Stimulated activated naive CD4-positive, alpha-beta T cell (primary cell): Measurements from ENCODE around the gene IGSF21.

ENCODE experiments used
- DNase-seq, 6 experiments: peaks; one replicate each; lab custom pipeline; 2025; lab: John Stamatoyannopoulos, UW

Gene IGSF21

GRCh38 chr1:18178111-18178510, 70.5 kb downstream of the IGSF21 start:
- DNase-seq = no peak

DNA sequence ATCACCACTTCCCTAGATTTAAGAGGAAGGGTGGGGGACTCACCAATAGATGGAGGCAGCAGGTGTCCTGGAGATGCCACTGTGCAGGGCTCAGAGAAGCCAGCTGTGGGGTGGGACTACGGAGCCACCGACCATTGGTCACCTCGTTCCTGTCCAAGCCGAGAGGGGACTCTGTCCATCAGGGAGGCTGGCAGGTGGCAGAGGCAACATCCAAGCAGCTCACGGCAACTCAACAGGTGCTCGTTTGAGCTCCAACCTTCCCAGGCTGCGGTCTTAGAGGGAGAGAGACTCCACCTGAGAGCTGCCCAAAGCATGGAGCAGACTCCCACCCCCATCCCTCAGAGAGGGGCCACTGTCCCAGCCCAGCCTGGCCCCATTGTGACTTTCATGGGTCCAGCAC, 71.4 kb downstream of the IGSF21 start:
- no peak for DNase-seq

- no peak for DNase-seq
These were observed 75.0 kb downstream of the IGSF21 start for GRCh38 chr1:18182398-18183160.

DNA sequence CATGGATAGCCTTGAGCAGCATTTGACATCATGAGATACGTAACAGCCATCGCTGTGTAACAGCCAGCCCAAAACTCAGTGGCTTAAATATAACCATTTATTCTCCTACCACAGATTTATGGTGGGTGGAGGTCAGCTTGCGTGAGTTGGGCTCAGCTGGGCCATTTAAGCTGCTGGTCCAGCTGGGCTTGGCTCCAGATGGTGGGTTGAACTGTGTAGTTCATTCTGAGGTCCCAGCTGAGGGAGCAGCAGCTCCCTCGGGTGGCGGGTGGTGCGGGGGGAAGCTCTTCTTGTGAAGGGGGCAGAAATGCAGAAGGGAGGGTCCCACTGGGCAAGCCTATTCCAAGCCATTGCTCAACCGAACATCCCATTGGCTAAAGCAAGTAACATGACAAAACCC, 75.9 kb downstream of the IGSF21 start:
- no peak for DNase-seq

DNA sequence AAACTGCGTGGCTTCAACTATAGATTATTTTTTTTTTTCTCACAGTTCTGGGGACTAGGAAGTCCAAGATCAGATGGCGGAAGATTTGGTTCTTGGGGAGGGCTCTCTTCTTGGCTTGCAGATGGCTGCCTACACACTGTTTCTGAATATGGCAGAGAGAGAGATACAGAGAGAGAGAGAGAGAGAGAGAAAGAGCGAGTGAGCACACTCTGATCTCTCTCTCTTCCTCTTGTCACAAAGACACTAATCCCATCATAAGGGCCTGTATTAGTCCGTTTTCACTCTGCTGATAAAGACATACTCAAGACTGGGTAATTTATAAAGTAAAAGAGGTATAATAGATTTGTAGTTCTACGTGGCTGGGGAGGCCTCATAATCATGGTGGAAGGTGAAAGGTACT, 79.5 kb downstream of the IGSF21 start:
- no peak for DNase-seq

- DNase-seq = no peak
These were observed 81.4 kb downstream of the IGSF21 start for GRCh38 chr1:18188820-18189517.

DNA sequence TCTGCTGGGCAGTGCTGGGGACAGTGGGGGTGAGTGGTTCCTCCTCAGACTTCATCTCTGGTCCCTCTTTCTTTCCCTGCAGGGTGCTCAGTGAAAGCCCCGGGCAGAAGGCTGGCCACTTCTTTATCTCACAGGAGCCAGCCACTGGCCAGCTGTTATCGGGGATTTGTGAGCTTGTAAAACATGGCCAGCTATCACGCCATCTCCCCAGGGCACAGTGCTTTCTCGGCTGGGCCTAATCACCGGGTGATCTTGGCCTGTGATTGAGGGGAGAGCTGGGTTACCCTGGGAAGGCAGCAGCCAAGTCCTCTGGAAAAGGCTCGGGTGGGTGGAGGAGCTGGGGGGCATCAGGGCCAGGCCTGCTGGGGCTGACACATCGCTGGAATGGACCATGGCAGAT, 83.0 kb downstream of the IGSF21 start:
- DNase-seq = no peak

DNA sequence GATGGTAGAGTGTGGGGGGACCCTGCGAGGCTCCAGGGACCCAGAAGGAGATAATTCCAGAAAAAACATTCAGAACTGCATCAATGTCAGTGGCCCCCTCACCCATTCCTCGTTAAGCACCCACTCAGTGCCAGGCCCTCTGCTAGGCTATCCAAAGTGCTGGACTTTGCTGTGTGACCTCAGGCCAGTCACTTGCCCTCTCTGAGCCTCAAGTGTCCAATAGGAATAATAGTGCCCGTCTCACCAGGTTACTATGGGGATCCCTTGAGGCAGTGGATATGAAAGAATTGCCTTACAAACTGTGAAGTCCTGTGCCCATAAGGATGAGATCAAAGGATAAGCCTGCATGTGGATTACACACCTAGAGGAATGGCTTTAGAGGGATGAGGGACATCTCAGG, 83.4 kb downstream of the IGSF21 start:
- DNase-seq = no peak

DNA sequence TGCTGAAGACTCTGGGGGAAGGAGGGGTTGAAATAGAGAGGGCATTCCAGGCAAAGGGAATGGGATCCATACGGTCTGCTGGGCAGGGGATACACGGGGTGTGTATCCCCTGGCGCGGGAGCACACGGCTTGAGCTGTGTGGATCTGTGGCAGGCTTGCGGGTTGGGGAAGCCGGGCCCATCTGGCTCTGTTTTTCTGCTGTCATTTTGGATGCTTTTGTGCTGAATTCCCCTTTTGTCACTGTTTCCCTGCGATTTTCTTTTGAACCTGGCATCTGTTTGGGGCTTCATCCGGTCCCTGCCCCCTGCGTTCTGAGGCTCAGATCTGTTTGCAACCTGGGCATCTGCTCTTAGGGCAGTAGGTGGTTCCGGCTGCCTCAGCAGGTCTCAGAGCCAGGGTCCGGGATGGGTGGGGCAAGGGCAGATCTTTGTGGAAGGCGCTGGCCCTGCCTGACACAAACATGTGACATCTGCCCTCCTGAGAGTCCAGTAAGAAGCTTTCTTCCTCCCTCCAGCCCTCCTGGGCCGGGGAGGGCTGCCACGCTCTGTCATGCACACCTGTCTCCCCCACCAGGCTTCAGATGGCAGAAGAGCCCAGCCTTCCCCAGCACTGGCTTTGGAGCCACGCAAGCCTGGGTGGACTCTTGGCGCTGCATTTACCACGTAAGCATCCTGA, 84.0 kb downstream of the IGSF21 start:
- DNase-seq = no peak

DNA sequence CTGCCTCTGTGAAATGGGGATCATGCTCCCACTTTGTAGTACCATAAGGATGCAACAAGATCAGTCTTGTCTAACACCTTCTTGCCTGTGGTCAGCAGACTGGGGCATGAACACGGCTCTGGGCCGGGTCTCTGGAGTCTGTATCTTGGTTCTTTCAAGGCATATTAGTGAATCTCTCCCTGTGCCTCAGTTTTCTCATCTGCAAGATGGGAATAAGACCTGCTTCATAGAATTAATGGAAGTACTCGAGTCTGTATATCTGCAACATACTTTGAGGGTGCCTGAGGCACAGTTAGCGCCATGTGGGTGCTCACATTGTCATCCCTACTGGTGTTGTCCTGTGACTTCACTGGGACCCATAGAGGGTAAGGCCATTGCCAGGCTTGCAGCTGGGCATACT, 84.6 kb downstream of the IGSF21 start:
- DNase-seq = no peak

GRCh38 chr1:18192974-18193373, 85.4 kb downstream of the IGSF21 start:
- DNase-seq = no peak

GRCh38 chr1:18197299-18197698, 89.7 kb downstream of the IGSF21 start:
- DNase-seq = no peak

DNA sequence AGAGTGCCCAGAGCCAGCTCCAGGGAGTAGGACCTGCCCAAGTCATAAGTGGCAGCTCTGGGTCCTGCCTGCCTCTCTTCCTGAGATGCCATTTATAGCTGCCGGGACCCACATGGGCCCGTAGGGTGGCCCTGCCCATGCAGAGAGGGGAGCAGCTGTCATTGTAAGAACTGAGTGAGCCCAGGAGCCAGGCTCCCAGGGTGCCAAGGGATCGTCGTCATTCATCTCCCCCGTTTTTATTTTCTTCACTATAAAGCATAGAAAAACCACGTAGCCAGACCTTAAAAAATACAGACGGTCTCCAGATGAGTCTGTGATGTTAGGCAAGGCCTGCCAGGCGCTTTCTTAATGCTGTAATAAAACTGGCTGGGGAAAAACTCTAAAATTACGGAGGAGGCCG, 90.7 kb downstream of the IGSF21 start:
- DNase-seq = no peak

GRCh38 chr1:18199462-18199861, 91.9 kb downstream of the IGSF21 start:
- DNase-seq = no peak

DNA sequence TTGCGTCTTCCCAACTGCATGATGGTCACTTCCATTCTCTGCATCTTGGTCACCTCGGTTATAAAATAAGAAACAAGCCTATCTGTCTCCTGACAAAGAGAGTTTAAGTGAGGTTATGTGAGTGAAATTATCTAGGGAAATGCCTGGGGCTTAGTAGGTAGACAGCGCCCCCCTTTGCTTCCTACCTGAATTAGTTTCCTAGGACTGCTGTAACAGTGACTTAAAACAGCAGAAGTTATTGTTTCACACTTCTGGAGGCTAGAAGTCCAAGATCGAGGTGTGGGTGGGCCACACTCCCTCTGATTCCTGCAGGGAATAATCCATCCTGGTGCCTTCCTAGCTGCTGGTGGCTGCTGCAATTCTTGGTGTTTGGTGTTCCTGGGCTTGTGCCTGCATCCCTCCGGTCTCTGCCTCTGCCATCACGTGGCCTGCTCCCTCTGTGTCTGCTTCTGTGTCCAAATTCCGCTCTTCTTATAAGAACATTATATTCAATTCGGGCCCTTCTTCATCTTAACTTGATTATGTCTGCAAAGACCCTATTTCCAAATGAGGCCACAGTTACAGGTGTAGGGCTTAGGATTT, 92.6 kb downstream of the IGSF21 start:
- DNase-seq = no peak

DNA sequence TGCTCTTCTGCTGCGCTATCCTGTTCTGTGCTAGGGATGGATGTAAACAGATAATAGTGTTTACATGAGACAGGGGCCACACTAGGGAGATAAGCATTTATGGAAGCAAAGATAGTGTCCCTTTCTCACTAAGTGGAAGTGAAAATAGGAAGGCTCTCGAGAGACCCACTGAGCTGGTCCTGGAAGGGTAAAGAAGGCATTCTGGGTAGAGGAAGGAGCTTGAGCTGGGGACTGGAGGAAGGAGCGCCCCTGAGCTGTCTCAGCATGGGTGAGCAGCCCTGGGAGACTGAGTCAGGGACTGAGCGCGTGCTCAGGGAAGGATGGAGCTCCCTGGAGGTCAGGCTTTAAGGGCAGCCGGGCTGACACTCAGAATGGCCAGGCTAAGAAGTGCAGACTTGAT, 93.3 kb downstream of the IGSF21 start:
- no peak for DNase-seq

GRCh38 chr1:18201997-18202719, 94.6 kb downstream of the IGSF21 start:
- DNase-seq = no peak

DNA sequence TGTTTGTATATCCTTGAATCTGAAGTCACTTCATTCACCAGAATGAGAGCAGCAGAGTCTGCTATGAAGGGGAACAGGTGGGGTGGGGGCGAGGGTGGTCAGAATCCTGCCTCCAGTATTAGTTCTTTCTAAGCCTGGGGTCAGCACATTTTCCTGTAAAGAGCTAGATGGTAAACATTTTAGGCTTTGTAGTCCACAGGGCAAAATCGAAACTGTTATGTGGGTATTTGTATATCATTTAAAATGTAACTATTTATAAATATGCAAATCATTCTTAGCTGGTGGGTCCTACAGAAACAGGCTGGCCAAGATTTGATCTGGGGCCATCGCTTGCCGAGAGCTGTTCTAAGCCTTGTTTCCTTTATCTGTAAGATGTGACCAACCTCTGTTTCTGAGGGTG, 96.0 kb downstream of the IGSF21 start:
- no peak for DNase-seq

- DNase-seq = no peak
These were observed 97.0 kb downstream of the IGSF21 start for GRCh38 chr1:18204575-18204974.

DNA sequence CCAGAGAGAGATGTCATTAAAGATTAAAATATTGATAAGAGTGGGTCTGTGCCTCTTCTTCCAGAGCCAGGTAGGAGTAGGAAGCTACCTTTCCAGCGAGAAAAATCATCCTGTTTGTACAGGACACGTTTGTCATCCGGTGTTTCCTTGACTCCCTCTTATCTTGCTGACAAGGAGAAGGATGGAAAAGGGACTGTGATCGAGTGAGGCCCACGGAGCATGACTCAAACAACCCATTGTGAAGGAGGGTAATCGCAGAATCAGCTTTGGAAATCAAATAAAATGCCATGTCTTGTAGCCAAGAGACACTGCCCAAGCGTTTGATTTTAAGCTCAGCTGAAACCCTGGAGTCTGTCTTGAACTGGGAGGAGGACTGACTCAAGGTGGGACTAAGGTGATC, 97.7 kb downstream of the IGSF21 start:
- DNase-seq = no peak

GRCh38 chr1:18211764-18212163, 104.2 kb downstream of the IGSF21 start:
- no peak for DNase-seq

DNA sequence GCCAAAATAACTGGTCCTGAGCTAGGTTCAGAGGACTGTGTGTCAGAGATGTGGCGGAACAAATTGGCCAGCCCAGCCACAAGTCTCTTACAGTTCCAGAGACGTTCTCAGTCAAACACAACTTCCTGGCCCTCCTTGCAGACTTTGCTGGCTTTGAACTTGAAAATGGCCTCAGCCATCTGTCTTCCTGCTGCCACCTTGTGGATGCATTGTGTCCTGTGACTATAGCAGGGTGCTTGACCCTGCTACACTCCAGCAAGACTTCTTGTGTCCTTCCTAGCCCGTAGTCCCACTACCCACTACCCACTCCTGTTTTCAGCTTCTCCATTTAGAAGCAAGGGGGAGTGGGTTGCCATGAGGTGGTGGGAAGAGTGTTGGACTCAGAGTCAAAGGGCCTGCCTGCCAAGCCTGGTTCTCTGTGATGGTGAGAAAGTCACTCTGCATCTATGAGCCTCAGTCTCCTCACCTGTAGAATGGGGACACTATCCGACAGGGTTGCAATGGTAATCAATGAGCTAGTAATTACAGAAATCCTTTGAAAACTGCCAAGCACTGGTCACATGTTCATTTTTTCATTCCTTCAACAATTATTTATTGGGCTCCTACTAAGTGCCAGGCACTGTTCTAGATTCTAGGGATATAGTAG, 109.9 kb downstream of the IGSF21 start:
- no peak for DNase-seq
